Subcutaneous abdominal adipose tissue (tissue), 5 donors: ENCODE data around the gene MLLT3.

Experiments used
- H3K27ac ChIP-seq: one replicate; pipeline ENCODE4 v1.7.0; 2013; ENCODE audit warnings: low read depth, mild to moderate bottlenecking, inconsistent platforms, low read length, moderate library complexity
- H3K27me3 ChIP-seq, 5 donors: one replicate each; pipeline ENCODE4 v1.7.0; 2013; ENCODE audit warnings: low read length in 5 of 5, inconsistent platforms in 1 of 5; ENCODE audit not compliant: control insufficient read depth in 5 of 5, insufficient read depth in 4 of 5
- H3K36me3 ChIP-seq, 5 donors: one replicate each; pipeline ENCODE4 v1.7.0; 2013; ENCODE audit warnings: low read length in 5 of 5; ENCODE audit not compliant: control insufficient read depth in 5 of 5, insufficient read depth in 5 of 5
- H3K4me1 ChIP-seq, 5 donors: one replicate each; pipeline ENCODE4 v1.7.0; 2013; ENCODE audit warnings: low read length in 5 of 5, mild to moderate bottlenecking in 3 of 5, moderate library complexity in 1 of 5; ENCODE audit not compliant: control insufficient read depth in 5 of 5, insufficient read depth in 5 of 5
- H3K4me3 ChIP-seq, 5 donors: one replicate each; pipeline ENCODE4 v1.7.0; 2013; ENCODE audit warnings: low read length in 5 of 5, low read depth in 1 of 5
- H3K9ac ChIP-seq, 5 donors: one replicate each; pipeline ENCODE4 v1.7.0; 2013; ENCODE audit warnings: low read length in 5 of 5, mild to moderate bottlenecking in 4 of 5, moderate library complexity in 3 of 5
- H3K9me3 ChIP-seq, 5 donors: one replicate each; pipeline ENCODE4 v1.7.0; 2013; ENCODE audit warnings: low read length in 5 of 5; ENCODE audit not compliant: control insufficient read depth in 5 of 5
- donor health status: healthy.
- donor health status: healthy.
- donor health status: healthy.
- donor health status: healthy.
- donor health status: healthy.

Gene MLLT3

GRCh38 chr9:20313415-20313814 is 308.9 kb downstream of the MLLT3 start:
- no peak overlapping the region for H3K27ac ChIP-seq
- peaks cover 0 to 9% (median 0%) of the 10 kb centered on the region in 5 donors for H3K27me3 ChIP-seq
- peaks cover 0 to 4% (median 0%) of the 10 kb centered on the region in 5 donors for H3K9me3 ChIP-seq
- H3K4me3 ChIP-seq: no peak overlapping the region
- no peak overlapping the region for H3K9ac ChIP-seq
- no peaks in the 10 kb centered on the region for H3K4me1 ChIP-seq
- H3K36me3 ChIP-seq: no peaks in the 10 kb centered on the region

- Histone ChIP-seq H3K27me3 (peaks cover 0 to 9% (median 0%) of the 10 kb centered on the region in 5 donors), H3K4me3 (no peak overlapping the region), H3K9me3 (peaks cover 0 to 4% (median 0%) of the 10 kb centered on the region in 5 donors), H3K9ac (no peak overlapping the region), H3K4me1 (no peaks in the 10 kb centered on the region), H3K36me3 (no peaks in the 10 kb centered on the region), H3K27ac (no peak overlapping the region)
Observed at GRCh38 chr9:20312732-20313131, 309.6 kb downstream of the MLLT3 start.

GRCh38 chr9:20310024-20310423 is 312.3 kb downstream of the MLLT3 start:
- H3K9ac ChIP-seq: no peak overlapping the region
- no peak overlapping the region for H3K27ac ChIP-seq
- no peaks in the 10 kb centered on the region for H3K36me3 ChIP-seq
- peaks cover 0 to 4% (median 0%) of the 10 kb centered on the region in 5 donors for H3K9me3 ChIP-seq
- no peaks in the 10 kb centered on the region for H3K4me1 ChIP-seq
- peaks cover 0 to 9% (median 0%) of the 10 kb centered on the region in 5 donors for H3K27me3 ChIP-seq
- no peak overlapping the region for H3K4me3 ChIP-seq

- no peak overlapping the region for H3K9ac ChIP-seq
- H3K4me3 ChIP-seq: no peak overlapping the region
- no peaks in the 10 kb centered on the region for H3K36me3 ChIP-seq
- peaks cover 0 to 9% (median 0%) of the 10 kb centered on the region in 5 donors for H3K27me3 ChIP-seq
- H3K27ac ChIP-seq: no peak overlapping the region
- no peaks in the 10 kb centered on the region for H3K4me1 ChIP-seq
- peaks cover 0 to 4% (median 0%) of the 10 kb centered on the region in 5 donors for H3K9me3 ChIP-seq
Observed at GRCh38 chr9:20309124-20309523, 313.2 kb downstream of the MLLT3 start.

GRCh38 chr9:20307621-20308020 is 314.7 kb downstream of the MLLT3 start:
- peaks cover 0 to 4% (median 0%) of the 10 kb centered on the region in 5 donors for H3K9me3 ChIP-seq
- peaks cover 0 to 9% (median 3%) of the 10 kb centered on the region in 5 donors for H3K27me3 ChIP-seq
- H3K27ac ChIP-seq: no peak overlapping the region
- no peaks in the 10 kb centered on the region for H3K36me3 ChIP-seq
- H3K9ac ChIP-seq: no peak overlapping the region
- H3K4me1 ChIP-seq: no peaks in the 10 kb centered on the region
- H3K4me3 ChIP-seq: no peak overlapping the region

DNA sequence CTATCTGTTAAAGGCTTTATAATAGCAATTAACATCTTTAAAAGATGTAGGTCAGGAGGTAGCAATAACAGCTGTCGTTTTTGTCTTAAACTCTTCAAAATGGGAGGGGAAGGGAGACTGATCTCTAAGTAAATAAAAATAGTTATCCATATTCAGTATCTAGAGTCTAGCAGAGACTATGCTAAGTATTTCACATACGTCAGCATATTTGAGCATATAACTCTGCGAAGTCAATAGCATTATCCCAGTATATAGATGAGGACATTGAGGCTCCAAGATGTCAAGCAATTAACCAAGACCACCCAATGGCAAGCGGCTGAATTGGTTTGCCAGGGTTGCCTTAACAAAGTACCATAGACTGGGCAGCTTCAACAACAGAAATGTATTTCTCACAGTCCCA is 316.8 kb downstream of the MLLT3 start:
- Histone ChIP-seq H3K27ac (no peak overlapping the region), H3K9ac (no peak overlapping the region), H3K4me1 (no peaks in the 10 kb centered on the region), H3K4me3 (no peak overlapping the region), H3K27me3 (peaks cover 0 to 9% (median 3%) of the 10 kb centered on the region in 5 donors), H3K36me3 (no peaks in the 10 kb centered on the region), H3K9me3 (peaks cover 0 to 4% (median 0%) of the 10 kb centered on the region in 5 donors)

DNA sequence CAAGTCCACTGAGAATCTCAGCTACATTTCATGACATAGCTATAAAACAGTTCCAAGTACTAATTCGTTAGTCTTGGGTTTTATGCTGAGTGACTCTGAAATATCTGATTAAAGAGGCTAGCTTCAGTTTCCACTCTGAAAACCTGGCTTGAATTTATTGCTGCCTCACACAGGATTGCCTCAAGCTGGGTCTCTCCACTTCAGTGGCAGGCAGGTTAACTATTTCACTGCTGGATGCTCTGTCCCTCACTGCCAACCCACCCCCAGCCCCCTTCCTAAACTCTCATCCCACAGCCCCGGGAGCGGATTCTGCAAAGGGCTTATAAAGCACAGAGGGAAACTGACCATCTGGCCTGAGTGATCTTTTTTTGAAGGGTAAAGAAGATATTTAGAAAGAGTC is 318.3 kb downstream of the MLLT3 start:
- no peak overlapping the region for H3K27ac ChIP-seq
- H3K9ac ChIP-seq: no peak overlapping the region
- no peaks in the 10 kb centered on the region for H3K36me3 ChIP-seq
- H3K9me3 ChIP-seq: no peaks in the 10 kb centered on the region
- peaks cover 0 to 6% (median 3%) of the 10 kb centered on the region in 5 donors for H3K27me3 ChIP-seq
- H3K4me1 ChIP-seq: no peaks in the 10 kb centered on the region
- H3K4me3 ChIP-seq: no peak overlapping the region

DNA sequence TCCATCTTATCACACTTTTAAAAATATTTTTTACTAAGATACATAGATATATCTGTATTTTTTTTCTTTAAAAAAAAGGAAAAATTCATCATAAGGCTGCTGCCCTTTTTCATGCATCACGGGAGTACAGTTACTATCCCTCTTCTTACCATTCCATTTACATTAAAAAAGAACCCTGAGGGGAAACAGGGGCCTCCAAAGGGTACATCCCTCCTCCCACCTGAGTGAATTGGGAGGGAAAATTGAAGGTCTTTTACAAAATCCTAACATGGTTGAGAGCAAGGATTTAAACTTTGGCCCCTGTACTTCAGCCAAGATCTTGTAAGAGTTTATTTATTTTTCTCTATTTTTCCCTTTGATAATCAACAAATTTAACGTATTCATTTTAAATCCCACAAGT is 319.2 kb downstream of the MLLT3 start:
- Histone ChIP-seq H3K9me3 (no peaks in the 10 kb centered on the region), H3K27ac (no peak overlapping the region), H3K27me3 (peaks cover 0 to 3% (median 0%) of the 10 kb centered on the region in 5 donors), H3K4me1 (no peaks in the 10 kb centered on the region), H3K9ac (no peak overlapping the region), H3K4me3 (no peak overlapping the region), H3K36me3 (no peaks in the 10 kb centered on the region)

DNA sequence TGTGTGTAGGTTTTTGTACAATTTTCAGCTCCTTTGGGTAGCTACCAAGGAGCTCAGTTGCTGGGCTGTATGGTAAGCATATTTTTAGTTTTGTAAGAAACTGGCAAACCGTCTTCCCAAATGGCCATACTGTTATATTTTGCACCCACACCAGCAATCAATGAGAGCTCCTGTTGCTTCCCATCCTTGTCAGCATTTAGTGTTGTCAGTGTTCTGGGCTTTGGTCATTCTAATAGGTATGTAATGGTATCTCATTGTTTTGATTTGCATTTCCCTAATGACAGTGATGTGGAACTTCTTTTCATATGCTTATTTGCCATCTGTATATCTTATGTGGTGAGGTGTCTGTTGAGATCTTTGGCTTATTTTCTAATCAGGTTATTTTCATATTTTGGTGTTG is 320.1 kb downstream of the MLLT3 start:
- Histone ChIP-seq H3K9ac (no peak overlapping the region), H3K27ac (no peak overlapping the region), H3K27me3 (peaks cover 0 to 3% (median 0%) of the 10 kb centered on the region in 5 donors), H3K4me3 (no peak overlapping the region), H3K4me1 (no peaks in the 10 kb centered on the region), H3K36me3 (no peaks in the 10 kb centered on the region), H3K9me3 (no peaks in the 10 kb centered on the region)

GRCh38 chr9:20300430-20301115 is 321.7 kb downstream of the MLLT3 start:
- Histone ChIP-seq H3K4me1 (no peaks in the 10 kb centered on the region), H3K27me3 (peaks cover 0 to 3% (median 0%) of the 10 kb centered on the region in 5 donors), H3K9me3 (no peaks in the 10 kb centered on the region), H3K4me3 (no peak overlapping the region), H3K27ac (no peak overlapping the region), H3K36me3 (no peaks in the 10 kb centered on the region), H3K9ac (no peak overlapping the region)
